Measurements from ENCODE around the gene KRT17.
"Not testable (repeated sequence)": the region's sequence is repeated elsewhere in the genome, so short reads cannot be mapped to it uniquely, and the experiment has no call there.

KRT17 gene

DNA sequence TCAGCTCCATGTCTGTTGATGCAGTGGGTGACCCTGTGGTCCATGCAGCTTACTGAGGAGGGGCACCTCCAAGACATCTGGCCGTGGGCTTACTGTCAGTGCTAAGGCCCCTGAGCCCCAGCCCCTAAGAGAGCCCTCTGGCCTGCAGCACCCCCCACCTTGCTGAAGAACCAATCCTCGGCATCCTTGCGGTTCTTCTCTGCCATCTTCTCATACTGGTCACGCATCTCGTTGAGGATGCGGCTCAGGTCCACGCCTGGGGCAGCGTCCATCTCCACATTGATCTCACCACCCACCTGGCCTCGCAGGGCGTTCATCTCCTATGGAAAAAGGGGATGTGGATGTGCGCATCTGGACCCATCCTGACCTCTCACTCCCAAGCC lies 2.9 kb downstream of the KRT17 start:
- DNase-seq (ENCODE audit: low read depth in 4 of 4, low spot score in 1 of 4) = not testable (repeated sequence)

DNA sequence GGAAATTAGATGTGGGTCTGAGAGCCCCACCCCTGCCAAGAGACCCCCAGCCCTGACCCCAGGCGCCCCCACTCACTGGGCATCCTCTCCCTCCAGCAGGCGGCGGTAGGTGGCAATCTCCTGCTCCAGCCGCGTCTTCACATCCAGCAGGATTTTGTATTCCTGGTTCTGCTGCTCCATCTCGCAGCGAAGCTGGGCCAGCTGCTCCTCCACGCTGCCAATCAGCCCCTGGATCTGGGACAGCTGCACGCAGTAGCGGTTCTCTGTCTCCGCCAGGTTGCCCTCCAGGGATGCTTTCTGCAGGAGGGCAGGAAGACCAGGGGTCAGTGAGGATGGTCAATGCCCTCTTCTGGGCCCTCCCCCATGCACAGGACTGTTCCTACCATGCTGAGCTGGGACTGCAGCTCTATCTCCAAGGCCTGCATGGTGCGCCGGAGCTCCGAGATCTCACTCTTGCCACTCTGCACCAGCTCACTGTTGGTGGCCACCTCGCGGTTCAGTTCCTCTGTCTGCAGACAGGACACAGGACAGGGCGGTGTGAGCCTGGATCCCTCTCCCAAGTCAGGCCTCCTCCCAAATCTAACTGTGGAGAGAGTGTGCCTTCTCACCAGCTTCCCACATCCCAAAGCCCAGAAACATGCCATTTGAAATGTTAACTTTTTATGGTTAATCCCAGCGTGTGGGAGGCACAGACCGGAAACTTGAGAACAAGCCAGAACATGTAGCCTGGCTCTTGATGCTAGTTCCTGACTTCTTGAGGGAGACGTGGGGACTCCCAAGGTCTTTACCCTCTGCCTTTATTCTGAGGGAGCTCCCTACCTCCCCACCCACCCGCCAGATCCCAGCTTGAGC lies 3.6 kb downstream of the KRT17 start:
- no peak for DNase-seq (ENCODE audit: low read depth in 4 of 4, low spot score in 1 of 4)

DNA sequence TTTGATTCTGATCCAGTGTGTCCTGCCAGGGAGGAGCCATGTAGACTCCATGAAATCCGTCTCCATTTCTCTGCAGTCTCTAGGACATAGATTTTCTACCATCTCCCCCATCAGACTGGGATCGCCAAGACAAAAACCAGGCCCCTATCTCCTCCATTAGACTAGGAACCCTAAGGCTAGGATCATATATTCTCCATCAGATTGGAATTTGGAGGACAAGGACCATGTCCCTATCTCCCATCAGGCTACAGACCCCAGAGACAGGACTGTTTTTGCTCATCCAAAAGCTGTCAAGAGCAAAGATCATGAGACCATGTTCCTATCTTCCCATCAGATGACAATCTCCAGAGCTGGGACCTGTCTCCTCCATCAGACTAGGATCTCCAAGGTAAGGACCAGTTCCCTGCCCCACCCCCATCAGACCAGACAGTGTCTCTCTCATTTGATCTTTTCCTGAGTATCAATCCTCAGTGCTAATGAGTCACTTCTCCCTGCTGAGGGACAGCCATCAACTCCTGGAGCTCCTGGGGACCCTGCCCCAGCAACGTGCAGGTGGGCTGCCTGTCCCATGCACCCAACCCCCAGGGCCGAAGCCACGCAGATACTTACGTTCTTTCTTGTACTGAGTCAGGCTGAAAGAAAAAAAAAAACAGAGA lies 4.3 kb downstream of the KRT17 start:
- DNase-seq (ENCODE audit: low read depth in 4 of 4, low spot score in 1 of 4) = not testable (repeated sequence)

DNA sequence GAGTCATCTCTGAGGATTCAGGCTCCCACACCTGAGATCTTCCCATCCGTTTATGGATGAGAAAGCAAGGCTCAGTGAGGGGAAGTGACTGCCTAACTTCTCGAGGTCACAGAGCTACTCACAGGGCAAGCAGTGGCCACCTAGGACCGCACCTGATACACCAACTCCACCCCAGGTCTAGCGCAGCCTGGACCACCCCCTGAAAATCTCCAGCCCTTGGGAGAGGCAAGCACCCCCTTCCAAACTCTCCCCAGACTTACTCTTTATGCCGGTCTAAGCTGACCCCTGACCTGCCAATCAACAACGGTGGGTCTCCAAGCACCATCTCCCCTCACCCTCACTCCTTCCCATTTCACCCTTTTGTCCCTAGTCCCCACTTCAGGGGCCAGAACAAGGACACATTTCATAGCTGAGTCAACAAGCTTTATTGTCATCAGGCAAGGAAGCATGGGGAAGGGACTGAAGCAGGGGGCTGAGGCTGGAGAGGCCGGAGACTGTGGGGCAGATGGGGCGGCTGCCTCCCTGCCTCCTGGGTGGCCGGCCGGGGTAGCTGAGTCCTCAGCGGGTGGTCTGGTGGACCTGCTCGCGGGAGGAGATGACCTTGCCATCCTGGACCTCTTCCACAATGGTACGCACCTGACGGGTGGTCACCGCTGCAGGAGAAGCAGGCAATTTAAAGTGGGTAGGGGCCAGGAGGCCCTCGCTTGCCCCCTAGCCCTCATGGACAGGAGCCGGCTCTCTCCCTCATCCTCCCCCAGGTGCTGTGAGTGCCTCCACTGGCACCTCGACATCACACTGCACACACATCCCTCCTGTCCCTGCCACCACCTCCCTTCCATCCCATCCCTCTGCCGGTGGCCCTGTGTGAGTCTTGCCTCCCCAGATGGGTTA lies 5.1 kb downstream of the KRT17 start:
- DNase-seq (ENCODE audit: low read depth in 4 of 4, low spot score in 1 of 4) = no peak

DNA sequence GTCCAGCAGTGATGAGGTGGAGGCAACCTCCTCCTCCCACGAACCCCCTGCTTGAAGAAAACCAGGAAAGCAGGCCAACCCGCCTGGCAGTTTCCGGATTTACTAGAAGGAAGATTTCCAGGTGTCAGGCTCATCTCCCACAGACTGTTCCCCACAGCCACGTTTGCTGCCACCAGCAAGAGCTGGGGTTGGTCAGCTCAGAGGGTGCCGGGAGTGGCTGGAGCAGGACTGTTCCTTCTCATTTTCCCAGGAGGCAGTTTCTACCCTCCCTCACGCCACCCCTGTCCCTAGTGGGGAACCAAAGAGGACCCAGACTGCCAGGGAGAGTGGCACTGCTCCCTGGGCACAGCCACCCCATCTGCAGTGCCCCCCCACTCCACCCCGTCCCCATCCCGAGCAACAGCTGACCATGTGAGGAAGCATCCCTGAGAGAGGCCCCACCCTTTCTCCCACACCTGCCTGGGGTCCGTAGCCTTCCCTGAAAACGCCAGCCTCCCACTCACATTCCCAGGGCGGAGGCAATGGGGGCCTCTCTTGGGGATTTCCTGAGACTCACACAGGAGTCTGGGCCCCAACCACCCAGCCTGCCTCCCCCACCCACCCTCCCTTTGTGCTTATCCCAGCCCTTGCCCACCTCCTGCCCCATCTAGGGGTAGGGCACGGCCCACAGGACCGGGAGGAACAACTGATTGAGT lies 5.9 kb downstream of the KRT17 start:
- no peak for DNase-seq (ENCODE audit: low read depth in 4 of 4, low spot score in 1 of 4)

DNA sequence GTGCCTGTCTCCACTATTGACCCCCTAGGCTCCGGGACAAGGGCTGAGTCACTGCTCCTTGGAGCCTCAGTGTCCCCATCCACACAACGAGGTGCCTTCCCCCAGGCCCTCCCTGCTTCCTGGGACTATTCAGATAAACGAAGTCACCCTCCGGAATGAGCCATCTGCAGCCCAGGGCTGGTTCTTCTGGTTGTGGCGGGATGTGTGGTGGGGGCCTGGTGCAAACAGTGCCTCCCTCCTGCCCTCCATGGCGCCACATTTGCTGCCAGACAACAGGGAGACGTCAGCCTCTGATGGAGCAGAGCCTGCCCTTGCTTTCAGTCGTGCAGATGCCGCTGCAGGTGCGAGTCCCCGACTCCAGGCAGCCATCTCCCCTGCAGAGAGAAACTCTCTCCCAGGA lies 6.7 kb downstream of the KRT17 start:
- DNase-seq (ENCODE audit: low read depth in 4 of 4, low spot score in 1 of 4) = no peak

DNA sequence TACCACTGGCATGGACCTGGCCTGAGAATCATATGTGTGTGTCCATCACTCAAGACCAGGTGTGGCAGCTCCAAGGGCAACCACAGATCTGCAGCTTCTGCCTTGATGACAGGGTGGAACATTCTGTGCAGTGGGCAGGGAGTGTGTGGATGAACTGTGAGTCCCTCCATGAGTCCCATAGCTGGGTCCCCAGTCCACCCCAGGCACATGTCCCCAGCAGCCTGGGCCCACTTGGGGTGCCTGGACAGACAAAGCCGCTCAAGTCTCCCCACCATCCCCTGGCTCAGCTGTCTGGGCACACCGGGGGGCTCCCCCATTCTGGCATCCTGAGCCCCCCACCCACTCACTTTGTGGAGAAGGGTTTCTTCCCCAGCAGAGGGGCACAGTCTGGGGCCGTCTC lies 7.2 kb downstream of the KRT17 start:
- DNase-seq (ENCODE audit: low read depth in 4 of 4, low spot score in 1 of 4) = no peak

DNA sequence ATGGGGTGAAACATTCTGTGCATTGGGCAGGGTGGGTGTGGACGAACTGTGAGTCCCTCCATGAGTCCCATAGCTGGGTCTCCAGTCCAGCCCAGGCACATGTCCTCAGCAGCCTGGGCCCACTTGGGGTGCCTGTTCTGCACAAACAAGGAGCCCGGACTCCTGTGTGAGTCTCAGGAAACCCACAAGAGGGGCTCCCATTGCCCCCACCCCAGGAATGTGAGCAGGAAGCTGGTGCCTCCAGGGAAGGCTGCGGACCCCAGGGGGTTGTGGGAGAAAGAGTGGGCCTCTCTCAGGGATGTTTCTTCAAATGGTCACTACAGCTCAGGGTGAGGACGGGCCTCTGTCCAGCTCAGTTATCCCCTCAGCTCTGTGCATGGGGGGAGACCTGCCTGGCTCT lies 7.9 kb downstream of the KRT17 start:
- DNase-seq (ENCODE audit: low read depth in 4 of 4, low spot score in 1 of 4) = not testable (repeated sequence)

DNA sequence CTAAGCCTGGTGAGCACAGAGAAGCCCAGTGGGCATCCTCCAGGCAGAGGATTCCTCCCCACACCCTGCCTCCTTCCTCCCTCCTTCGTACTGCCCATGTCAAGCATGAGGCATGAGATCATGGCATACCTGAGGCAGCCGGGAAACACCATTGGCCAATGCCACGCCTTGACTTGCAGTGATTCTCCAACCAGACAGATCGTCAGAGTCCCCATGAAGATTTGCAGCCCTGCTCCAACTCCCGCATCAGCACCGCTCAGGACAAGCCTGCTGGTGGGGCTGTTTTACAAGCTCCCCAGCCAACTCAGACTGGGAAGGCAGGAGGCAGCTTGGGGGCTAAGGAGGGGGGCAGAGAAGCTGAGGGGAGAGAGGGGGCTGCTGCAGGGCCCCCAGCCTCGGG lies 8.9 kb downstream of the KRT17 start:
- no peak for DNase-seq (ENCODE audit: low read depth in 4 of 4, low spot score in 1 of 4)

DNA sequence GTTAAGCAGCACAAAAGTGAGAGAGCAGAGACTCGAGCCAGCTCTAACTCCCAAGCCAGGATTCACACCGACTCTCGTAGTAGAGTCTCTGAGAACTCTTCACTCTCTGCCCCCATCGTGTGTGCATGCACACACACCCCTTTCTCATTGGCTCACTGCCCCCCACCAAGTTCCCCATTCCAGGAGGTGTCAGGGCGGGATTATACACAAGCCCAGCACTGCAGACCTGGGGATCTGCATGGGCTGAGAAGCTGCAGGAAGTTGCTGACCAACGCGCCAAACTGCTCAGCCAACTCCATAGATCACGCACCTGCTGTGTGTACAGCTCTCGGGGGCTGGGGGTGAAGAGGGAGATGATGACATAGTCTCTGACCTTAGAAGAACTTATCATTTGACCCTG lies 9.6 kb downstream of the KRT17 start:
- DNase-seq (ENCODE audit: low read depth in 4 of 4, low spot score in 1 of 4) = not testable (repeated sequence)

DNA sequence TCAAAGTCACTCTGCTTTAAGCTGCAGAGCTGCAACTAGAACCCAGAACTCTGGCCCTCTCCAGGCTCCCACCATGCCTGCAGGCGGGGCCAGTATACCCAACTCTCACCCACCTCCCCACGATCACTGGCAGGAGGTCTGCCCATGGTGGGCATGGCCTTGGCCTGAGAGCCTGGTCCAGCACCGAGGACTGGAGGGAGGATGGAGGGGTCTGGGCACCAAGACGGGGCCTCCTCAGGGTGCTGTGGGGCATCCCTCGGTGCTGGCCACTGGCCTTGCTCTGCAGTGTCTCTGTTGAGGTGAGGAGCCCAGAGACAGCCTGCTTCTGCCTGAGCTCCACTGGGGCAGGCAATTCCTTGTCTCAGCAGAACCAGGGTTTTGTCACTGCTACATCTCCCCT lies 10.3 kb downstream of the KRT17 start:
- no peak for DNase-seq (ENCODE audit: low read depth in 4 of 4, low spot score in 1 of 4)

DNA sequence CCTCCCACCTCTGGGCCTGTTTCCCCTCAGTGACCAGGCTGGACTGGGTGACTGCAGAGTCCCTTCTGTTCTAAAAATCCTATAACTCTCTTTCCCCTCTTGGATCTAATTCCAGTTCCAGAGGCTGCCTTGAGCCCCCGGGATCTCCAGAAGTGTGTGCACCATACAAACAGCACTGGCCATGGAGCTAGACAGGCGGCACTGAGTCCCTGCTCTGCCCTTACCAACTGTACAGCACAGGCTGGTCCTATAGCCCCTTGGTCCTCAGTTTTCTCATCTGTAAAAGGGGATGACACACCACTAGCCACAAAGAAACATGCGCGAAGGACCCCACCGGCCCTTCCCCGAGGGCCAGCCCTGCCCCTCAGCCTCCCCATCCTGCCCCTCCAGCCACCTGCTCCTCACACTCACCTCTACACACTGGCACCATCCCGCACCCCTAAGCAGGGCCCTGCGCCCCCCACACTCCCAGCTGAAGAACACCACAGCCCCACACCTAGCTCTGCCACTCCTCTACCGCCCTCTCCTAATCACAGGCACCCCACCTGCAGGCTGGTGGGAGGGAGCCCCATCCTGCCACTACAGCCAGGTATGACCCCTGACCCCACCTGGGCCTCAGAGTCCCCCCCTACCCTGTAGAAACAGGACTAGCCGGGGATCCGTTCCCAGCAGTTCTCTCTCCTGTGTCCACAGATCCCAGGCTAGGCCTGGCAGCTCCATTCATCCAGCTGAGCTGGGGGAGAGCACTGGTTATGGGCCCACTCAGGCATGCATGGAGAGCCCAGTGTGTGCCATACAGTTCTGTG lies 10.9 kb downstream of the KRT17 start:
- DNase-seq (ENCODE audit: low read depth in 4 of 4, low spot score in 1 of 4) = no peak

DNA sequence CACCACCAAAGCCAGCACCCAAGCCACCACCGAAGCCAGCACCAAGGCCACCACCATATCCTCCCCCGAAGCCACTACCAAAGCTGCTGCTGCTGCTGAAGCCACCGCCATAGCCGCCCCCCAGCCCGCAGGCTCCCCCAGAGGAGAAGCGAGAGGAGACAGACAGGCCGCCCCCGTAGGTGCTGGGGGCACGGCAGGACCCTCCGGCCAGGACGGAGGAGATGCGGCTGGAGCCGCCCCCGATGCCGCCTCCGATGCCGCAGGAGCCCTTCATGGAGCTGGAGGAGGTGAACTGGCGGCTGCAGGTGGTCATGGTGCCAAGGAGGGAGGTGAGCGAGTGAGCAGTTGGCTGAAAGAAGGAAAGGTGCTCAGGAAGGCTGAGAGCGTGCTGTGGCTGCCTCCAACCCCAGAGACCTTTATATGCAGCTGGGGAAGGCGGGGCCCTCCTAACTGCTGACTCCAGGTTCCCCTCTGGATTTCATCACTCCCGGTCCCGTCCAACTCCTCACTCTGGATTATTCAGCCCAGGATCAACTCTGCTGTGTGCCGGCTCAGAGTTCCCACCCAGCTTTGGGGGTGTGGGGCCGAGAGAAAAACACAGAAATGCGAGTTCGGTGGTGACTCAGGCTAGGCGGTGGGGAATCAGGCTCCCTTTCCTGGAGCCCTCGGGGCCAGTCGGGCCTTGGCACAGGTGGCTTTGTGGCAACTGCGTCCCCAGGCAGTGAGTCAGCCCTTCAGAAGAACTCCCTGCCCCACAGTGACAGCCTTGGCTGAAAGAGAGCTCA lies 11.8 kb downstream of the KRT17 start, which contains the start of gene KRT16:
KRT16 (minus strand) TSS at position 392 of the 785 bp plus-strand sequence; CDS start at position 313, 79 bp downstream.
- not testable (repeated sequence) for DNase-seq (ENCODE audit: low read depth in 4 of 4, low spot score in 1 of 4)

DNA sequence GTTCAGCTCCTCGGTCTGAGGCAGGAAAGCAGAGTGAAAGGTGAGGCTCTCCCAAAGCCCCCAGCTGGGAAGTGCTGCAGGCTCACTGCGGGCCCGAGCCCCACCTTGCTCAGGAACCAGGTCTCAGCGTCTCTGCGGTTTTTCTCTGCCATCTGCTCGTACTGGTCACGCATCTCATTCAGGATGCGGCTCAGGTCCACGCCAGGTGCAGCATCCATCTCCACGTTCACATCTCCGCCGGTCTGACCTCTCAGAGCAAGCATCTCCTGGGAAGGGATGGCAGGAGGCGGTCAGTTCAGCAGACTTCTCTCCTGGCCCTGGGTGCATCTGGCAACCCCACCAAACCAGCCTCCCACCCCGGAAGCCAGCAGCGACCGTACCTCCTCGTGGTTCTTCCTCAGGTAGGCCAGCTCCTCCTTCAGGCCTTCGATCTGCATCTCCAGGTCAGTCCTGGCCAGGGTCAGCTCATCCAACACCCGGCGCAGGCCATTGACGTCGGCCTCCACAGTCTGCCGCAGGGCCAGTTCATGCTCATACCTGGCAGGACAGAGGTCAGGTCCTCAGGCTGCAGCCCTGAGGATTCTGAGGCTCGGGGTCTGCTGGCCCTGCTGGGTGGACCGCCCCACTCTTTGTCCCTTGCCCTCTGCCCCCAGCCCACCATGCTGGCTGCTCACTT lies 13.3 kb downstream of the KRT17 start:
- DNase-seq (ENCODE audit: low read depth in 4 of 4, low spot score in 1 of 4) = no peak

DNA sequence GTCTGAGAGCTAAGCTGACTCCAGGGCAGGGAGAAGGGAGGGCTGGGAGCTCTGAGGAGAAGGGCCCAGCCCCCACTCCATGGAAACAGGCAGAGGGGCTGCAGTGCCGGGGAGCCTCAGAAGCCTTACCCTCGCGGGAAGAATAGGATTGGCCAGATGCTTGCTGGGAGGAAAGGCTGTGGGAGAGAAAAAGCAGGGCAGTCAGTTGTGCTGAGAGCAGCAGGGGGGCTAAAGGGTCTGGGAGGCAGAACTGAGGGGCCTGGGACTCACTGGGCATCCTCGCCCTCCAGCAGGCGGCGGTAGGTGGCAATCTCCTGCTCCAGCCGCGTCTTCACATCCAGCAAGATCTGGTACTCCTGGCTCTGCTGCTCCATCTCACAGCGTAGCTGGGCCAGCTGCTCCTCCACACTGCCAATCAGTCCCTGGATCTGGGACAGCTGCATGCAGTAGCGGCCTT lies 14.3 kb downstream of the KRT17 start:
- DNase-seq (ENCODE audit: low read depth in 4 of 4, low spot score in 1 of 4) = not testable (repeated sequence)

DNA sequence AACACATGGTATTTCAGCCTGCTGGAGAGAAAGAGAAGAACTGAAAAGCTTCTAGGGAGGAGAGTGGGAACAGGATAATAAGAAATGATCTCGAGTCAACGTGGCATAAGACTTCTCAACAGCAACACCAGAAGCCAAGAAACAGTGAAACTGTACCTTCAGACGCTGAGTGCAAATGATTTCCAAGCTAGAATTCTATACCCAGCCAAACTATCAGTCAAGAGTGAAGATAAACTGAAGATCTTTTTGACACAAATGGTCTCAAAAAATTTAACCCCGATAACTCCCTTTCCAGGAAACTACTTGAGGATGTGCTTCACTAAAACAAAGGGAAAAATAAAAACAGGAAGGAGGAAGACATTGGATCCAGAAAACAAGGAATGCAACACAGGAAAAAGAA lies 17.4 kb downstream of the KRT17 start:
- not testable (repeated sequence) for DNase-seq (ENCODE audit: low read depth in 4 of 4, low spot score in 1 of 4)

DNA sequence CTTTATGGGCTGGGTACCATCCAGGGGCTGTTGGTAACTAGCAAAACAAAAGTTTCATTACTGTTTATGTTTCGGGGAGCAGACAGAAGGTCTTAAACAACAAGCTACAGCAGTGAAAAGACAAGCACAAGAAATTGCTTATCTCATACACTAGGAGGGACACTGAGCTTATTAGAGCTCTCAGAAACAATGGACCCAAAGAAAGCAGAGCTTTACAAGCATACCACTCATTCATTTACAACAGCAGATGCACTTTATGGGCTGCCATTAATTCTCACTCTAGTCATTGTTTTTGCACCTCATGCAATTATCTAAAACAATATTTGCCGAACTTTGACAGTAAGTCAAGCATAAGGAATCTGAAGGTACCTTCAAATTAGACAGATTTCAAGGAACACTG lies 21.9 kb downstream of the KRT17 start:
- no peak for DNase-seq (ENCODE audit: low read depth in 4 of 4, low spot score in 1 of 4)

DNA sequence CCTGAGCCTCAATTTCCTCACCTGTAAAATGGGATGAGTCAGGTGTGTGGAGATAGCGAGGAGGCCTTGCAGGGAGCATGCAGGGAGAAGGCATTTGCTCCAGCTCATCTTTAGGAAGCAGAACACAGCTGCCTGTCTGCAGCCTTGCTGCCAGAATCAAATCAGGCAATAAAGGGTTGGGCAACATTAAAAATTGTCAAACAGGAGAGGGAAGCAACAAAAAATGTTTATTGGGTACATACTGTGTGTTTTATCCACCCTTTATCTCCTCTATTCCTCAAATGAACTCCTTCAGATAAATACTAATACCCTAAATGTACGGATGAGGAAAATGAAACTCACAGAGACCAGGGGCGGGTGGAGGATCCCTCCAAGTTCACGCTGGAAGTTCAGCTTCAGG lies 24.1 kb downstream of the KRT17 start:
- no peak for DNase-seq (ENCODE audit: low read depth in 4 of 4, low spot score in 1 of 4)

DNA sequence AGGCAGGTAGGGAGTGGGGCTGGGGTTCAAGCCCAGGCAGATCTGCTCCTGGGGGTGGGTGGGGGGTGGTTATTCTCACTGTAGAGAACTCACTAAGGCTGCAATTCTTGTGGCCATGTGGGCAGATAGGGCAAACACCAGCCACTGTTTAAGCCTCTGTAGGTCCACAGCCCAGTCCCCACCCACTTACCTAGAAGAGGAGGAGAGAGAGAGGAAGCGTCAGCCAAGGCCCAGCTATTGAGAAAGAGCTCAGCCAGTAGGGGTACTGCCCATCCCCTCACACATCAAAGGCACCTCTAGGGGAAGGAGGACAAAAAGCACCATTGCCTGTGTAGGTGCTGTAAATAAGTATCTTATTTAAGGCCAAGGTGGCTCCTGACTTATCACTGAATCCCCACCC lies 24.7 kb downstream of the KRT17 start:
- no peak for DNase-seq (ENCODE audit: low read depth in 4 of 4, low spot score in 1 of 4)
